Loucy (cell line): ENCODE data around the gene PROK1.

Experiments used
- H2AFZ ChIP-seq: fragments of 200-600 bp; sonication (generic); 2 replicates; pipeline ENCODE4 v1.6.0; 2016; ENCODE audit warnings: antibody characterized with exemption, mild to moderate bottlenecking, low read length, moderate library complexity
- H3F3A ChIP-seq: fragments of 200-600 bp; 2 replicates; pipeline ENCODE4 v1.6.0; 2016; ENCODE audit warnings: antibody characterized with exemption, low read depth, mild to moderate bottlenecking
- H3K27me3 ChIP-seq: fragments of 200-600 bp; sonication (generic); 2 replicates; pipeline ENCODE4 v1.6.1; 2014; ENCODE audit warnings: low read length, mild to moderate bottlenecking; ENCODE audit not compliant: insufficient read depth, poor library complexity, severe bottlenecking
- H3K36me3 ChIP-seq: fragments of 200-600 bp; sonication (generic); 2 replicates; pipeline ENCODE4 v1.6.1; 2016; ENCODE audit warnings: low read length; ENCODE audit not compliant: insufficient read depth
- H3K4me1 ChIP-seq: fragments of 200-600 bp; sonication (generic); 2 replicates; pipeline ENCODE4 v1.5.1; 2014; ENCODE audit warnings: low read length, mild to moderate bottlenecking; ENCODE audit not compliant: insufficient read depth, poor library complexity, severe bottlenecking
- H3K4me2 ChIP-seq: fragments of 200-600 bp; sonication (generic); 2 replicates; pipeline ENCODE4 v1.6.0; 2014; ENCODE audit warnings: antibody characterized with exemption, low read length, low read depth, mild to moderate bottlenecking; ENCODE audit not compliant: poor library complexity, severe bottlenecking
- H3K4me3 ChIP-seq: fragments of 200-600 bp; sonication (generic); 2 replicates; pipeline ENCODE4 v1.5.1; 2014; ENCODE audit warnings: low read length, mild to moderate bottlenecking, mixed read lengths; ENCODE audit not compliant: poor library complexity, severe bottlenecking
- H3K79me2 ChIP-seq: fragments of 200-600 bp; sonication (generic); 2 replicates; pipeline ENCODE4 v1.6.1; 2014; ENCODE audit warnings: low read length; ENCODE audit not compliant: insufficient read depth
- H3K9ac ChIP-seq: fragments of 200-600 bp; sonication (generic); 2 replicates; pipeline ENCODE4 v1.6.0; 2014; ENCODE audit warnings: mild to moderate bottlenecking, low read depth, low read length, moderate library complexity; ENCODE audit not compliant: poor library complexity, severe bottlenecking
- H3K9me2 ChIP-seq: fragments of 200-600 bp; sonication (generic); replicated peaks from 2 replicates; pipeline ENCODE4 v1.6.1; 2016; ENCODE audit warnings: low read depth, low read length, mixed read lengths
- H3K9me3 ChIP-seq: fragments of 200-600 bp; sonication (generic); 2 replicates; pipeline ENCODE4 v1.6.1; 2014; ENCODE audit warnings: mild to moderate bottlenecking, antibody characterized with exemption, low read length, low read depth; ENCODE audit not compliant: insufficient read depth
- H4K20me1 ChIP-seq: fragments of 200-600 bp; sonication (generic); 2 replicates; pipeline ENCODE4 v1.6.0; 2014; ENCODE audit warnings: antibody characterized with exemption, low read length, mild to moderate bottlenecking; ENCODE audit not compliant: insufficient read depth, poor library complexity, severe bottlenecking
- EZH2phosphoT487 ChIP-seq: fragments of 200-600 bp; IDR thresholded peaks from 2 replicates; pipeline ENCODE4 v1.6.1; 2018; ENCODE audit warnings: antibody characterized with exemption, mild to moderate bottlenecking, moderate library complexity, borderline replicate concordance
- TF ChIP-seq, protein P1 (sequence below): fragments of 200-600 bp; sonication (generic); conservative IDR thresholded peaks from 2 replicates; pipeline ENCODE4 v1.5.1; 2014; ENCODE audit warnings: mild to moderate bottlenecking, antibody characterized with exemption, low read length

Gene PROK1

DNA sequence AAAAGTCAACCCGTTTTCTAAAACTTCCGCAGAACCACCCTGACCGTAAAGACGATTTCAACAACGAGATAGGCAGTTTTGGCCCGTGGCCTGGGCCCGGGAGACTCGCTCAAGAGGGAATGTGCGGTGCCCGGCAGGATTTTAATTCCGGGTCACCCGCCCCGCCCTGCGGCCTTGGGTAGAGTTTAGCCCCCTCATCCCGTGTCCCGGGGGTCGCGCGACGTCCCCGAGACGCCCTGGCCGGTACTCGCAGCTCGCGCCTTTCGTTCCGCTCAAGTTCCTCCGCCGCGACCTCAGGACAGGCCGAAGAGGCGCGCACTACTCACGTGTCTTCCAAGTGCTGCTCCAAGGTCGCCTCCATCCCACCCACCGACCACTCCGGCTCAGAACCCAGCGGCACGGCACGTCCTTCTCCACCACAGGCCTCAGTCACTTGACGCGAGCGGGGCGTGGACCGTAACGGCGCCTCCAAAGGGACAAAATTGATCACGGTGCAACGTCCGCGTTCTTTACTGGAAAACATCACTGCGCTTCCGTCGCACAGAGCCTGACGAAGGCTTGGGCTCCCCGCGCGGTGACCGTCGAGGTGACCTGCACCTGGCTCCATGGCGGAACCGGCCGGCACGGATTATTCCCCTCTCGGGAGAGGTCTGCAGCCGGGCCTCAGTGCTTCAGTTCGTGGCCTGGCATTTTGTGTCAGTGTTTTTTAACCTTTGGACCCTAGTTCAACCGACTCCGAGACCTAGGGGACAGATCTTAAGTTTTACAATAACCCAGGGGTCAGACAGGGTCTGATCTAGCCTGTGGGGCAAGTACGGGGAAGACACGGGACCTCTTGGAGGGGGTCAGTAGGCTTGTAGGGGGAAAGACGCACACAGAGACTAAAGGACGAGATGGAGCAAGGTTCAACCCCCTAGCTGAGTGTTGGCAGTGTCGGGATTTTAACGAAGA is 43.4 kb upstream of the PROK1 start, which contains the start of gene LAMTOR5:
TSS of gene LAMTOR5 (minus strand) at position 435 of the 951 bp plus-strand sequence. CDS start at position 361, 74 bp downstream.
- Histone ChIP-seq H3K36me3 (peaks cover 20% of the 10 kb centered on the region; the same call in 1 of the 2 replicates), H3K79me2 (peaks cover 33% of the 10 kb centered on the region), H3F3A (no peaks in the 10 kb centered on the region), H3K9me3 (no peaks in the 10 kb centered on the region), H3K4me1 (peaks cover 22% of the 10 kb centered on the region), H3K4me2 (peak within 1 kb of the TSS; percentile 78), H2AFZ (peak within 1 kb of the TSS; percentile 93), H3K27me3 (no peaks in the 10 kb centered on the region), H3K4me3 (peak within 1 kb of the TSS; percentile 95), H3K9ac (peak within 1 kb of the TSS; percentile 94), H4K20me1 (peaks cover 16% of the 10 kb centered on the region), H3K9me2 (no peaks in the 10 kb centered on the region)
- no peak for TF ChIP-seq EZH2phosphoT487
- TF ChIP-seq, protein P1, sequence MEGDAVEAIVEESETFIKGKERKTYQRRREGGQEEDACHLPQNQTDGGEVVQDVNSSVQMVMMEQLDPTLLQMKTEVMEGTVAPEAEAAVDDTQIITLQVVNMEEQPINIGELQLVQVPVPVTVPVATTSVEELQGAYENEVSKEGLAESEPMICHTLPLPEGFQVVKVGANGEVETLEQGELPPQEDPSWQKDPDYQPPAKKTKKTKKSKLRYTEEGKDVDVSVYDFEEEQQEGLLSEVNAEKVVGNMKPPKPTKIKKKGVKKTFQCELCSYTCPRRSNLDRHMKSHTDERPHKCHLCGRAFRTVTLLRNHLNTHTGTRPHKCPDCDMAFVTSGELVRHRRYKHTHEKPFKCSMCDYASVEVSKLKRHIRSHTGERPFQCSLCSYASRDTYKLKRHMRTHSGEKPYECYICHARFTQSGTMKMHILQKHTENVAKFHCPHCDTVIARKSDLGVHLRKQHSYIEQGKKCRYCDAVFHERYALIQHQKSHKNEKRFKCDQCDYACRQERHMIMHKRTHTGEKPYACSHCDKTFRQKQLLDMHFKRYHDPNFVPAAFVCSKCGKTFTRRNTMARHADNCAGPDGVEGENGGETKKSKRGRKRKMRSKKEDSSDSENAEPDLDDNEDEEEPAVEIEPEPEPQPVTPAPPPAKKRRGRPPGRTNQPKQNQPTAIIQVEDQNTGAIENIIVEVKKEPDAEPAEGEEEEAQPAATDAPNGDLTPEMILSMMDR, result no peak

DNA sequence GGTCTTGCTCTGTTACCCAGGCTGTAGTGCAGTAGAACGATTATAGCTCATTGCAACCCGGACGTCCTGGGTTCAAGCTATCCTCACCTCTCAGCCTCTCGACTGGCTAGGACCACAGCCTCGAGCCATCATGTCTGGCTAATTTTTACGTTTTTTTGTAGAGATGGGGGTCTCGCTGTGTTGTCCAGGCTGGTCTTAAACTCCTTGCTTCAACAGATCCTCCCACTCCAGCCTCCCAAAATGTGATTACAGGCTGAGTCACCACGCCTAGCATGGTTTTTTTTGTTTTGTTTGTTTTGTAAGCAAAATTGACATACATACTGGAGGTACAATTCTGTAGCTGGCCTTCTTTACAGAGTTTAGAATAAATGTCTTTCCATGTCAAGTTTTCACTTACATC is 42.5 kb upstream of the PROK1 start:
- Histone ChIP-seq H3K4me3 (peak overlapping the region; percentile 95), H3F3A (no peaks in the 10 kb centered on the region), H3K4me2 (peak overlapping the region; percentile 78), H3K9me3 (no peaks in the 10 kb centered on the region), H3K79me2 (peaks cover 33% of the 10 kb centered on the region), H2AFZ (no peak overlapping the region), H3K27me3 (no peaks in the 10 kb centered on the region), H4K20me1 (peaks cover 16% of the 10 kb centered on the region), H3K4me1 (peaks cover 22% of the 10 kb centered on the region), H3K9me2 (no peaks in the 10 kb centered on the region), H3K36me3 (peaks cover 10% of the 10 kb centered on the region; the same call in 1 of the 2 replicates), H3K9ac (peak overlapping the region; percentile 94)
- no peak for TF ChIP-seq EZH2phosphoT487
- TF ChIP-seq, protein P1, result no peak

DNA sequence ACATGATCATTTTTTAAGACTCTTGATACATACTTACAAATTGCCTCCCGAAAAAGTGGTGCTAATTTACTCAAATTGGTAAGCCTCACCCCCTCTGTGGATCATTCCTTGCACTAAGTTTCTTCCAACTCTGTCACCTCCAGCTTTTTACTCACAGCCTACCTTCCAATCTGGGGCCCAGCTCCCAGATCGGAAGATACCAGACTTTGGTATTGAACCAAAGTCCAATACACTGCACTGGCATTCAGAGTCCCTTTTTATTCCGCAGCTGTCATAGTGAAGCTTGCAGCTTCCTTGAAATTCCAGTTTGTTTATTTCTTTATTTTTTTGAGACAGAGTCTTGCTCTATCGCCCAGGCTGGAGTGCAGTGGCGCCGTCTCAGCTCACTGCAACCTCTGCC is 41.6 kb upstream of the PROK1 start:
- Histone ChIP-seq H3K9me3 (no peaks in the 10 kb centered on the region), H4K20me1 (peaks cover 16% of the 10 kb centered on the region), H3K9me2 (no peaks in the 10 kb centered on the region), H3K79me2 (peaks cover 33% of the 10 kb centered on the region), H3F3A (no peaks in the 10 kb centered on the region), H3K9ac (peak overlapping the region; percentile 34), H3K4me3 (no peak overlapping the region), H2AFZ (no peak overlapping the region), H3K4me2 (peak overlapping the region; percentile 78), H3K36me3 (peaks cover 2% of the 10 kb centered on the region; the same call in 1 of the 2 replicates), H3K27me3 (no peaks in the 10 kb centered on the region), H3K4me1 (peaks cover 22% of the 10 kb centered on the region)
- no peak for TF ChIP-seq EZH2phosphoT487
- TF ChIP-seq, protein P1, result no peak
